HG03469 (cell line): ENCODE measurements around the gene PTCD1.
A peak's percentile ranks its signal among the peaks of the same experiment; 100 is the strongest.

Experiments
- ATAC-seq: cut with Tn5 transposase; IDR thresholded peaks from one replicate; pipeline ENCODE4 v1.9.1; 2021; ENCODE audit warnings: mild to moderate bottlenecking, moderate library complexity, moderate number of reproducible peaks; ENCODE audit not compliant: unreplicated experiment

PTCD1 gene

DNA sequence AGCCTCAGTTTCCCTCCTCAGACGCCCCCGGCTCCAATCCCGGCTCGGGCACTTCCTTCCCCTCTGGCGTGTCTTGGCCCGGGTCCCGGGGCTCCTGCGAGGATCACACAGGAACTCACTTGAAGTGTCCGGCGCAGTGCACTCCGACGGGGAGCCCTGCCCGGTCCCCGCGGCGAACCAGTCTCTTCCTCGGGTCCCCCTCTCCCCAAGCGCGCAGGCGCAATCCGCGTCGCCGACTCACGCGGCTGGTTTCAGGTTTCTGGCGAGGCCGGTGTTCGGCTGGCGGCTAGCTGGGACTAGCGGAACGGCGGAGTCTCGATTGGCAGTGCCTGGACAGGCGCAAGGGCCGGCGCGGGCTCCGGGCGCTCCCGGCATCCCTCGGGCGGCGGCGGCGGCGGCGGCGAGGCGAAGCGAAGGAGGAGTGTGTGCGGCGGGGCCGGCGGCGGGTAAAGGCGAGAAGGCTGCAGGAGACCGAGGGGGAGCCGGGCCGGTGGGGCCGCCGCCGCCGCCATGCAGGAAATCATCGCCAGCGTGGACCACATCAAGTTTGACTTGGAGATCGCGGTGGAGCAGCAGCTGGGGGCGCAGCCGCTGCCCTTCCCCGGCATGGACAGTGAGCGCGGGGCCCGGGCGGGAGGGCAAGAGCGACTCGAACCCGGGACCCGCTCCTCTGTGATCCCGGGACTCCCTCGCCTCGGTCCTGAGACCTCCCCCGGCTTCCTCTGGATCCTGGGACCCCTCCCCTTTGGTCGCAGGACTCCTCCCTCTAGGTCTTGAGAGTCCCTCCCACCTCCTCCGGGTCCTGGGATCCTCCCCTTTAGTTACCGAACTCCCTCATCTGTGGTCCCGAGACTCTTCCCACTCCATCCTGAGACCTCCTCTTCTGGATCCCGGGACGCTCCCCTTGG lies at the start of gene PTCD1, which contains the start of gene CPSF4:
PTCD1 (minus strand) TSS at position 226 of the 908 bp plus-strand sequence. CDS start 3,556 bp downstream, outside the sequence.
CPSF4 (plus strand) TSS at position 371 of the 908 bp plus-strand sequence; CDS start at position 511, 140 bp downstream.
- ATAC-seq: peak; percentile 87

GRCh38 chr7:99485094-99485493 lies 46.5 kb upstream of the PTCD1 start:
- no peak for ATAC-seq

- no peak for ATAC-seq
Measured at GRCh38 chr7:99478464-99479440, 40.2 kb upstream of the PTCD1 start.

DNA sequence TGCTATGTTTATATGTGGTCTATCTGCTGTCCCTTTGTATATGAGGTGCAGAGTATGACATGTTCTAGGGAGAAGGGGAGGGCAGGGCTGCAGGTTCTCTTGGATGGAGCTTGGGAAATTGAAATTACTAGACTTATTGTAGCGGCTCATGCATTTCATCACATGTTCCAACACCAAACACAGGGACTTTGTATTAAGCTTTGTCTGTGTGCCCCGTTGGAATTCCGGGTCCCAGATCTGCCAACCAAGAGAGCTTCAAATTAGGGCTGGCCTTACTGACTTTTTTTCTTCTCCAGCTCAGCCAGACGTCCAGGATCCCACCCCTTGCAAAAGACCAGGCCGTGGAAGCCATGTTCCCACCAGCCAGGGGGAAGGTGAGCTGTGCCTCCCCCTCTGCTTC lies 37.5 kb upstream of the PTCD1 start:
- ATAC-seq: no peak

DNA sequence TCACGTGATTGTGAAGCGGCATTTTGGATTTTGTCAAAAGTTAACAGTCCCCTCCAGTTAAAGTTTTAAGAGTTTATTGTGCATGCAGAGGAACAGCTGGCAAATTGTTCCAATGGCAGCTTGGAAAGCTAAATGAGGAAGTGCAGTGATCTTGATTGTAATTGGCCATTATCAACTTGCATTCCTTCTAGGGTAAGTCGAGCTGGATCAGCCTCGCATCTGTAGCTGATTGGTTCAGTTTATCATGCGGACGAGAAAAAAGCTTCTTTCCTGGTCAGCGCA lies 34.7 kb upstream of the PTCD1 start:
- no peak for ATAC-seq

DNA sequence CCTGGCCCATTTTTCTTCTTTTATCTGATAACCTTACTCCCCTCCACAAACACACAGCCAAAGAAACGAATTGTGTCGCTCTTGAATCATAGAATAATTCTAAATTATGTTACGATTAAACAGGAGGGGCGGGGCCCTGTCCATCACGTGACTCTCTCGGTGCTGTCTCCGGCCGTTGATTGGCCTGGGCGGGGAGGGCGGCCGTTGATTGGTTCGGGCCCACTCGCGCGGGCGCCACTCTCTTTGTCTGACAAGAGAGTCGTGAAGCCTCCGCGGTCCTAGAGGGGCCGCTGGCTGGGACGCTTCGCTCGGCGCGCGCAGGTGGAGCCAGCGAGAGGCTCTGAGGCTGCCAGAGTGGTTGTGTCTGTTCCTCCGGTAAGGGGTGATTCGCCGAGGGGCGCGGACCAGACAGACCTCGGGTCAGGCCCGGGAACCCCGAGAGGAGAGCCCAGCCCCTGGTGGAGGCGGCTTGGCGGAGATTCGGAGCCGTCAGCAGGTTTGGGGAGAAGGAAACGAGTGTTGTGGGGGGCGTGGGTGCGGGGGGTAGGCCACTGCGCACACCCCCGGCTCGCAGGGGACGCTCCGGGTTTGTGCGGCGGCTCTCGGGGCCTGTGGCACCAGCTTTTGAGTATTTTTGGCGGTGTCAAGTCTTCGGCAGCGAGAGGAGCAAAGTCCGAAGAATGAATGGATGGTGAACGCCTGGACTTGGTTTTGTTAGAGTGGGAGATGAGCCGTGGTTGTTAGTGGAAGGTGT lies 34.1 kb upstream of the PTCD1 start, which contains the start of gene ZNF789:
ZNF789 (plus strand) TSS at position 330 of the 754 bp plus-strand sequence. CDS start 3,567 bp downstream, outside the sequence.
- ATAC-seq: peak; percentile 63

DNA sequence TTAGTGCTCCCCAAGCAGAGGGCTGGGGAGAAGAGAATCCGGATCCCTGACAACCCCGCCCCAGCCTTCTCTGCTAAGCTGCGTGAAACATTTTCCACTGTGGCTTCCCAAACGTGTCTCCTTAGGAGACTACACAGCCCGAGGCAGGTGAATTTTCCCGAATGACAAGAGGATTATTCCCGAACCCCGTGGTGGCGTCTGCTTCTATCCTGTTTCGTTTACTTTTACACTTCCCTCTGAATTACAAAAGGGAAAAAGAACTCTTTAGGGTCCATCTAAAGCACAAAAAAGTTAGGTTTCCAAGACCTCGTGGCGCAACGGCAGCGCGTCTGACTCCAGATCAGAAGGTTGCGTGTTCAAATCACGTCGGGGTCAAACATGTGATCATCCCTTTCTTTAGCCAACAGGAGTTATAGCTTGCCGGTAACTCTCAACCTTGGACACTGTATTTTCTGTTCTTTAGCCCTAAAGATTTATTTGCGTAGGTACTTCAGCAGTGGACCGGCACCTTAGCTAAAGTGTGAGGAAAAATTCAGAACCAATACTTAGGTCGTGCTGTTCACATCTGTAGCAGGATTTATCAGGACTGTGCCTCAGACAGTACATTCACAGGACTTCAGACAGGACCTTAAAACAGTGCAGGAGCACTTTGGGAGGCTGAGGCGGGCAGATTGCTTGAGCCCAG lies 30.9 kb upstream of the PTCD1 start:
- no peak for ATAC-seq

GRCh38 chr7:99468336-99468918 lies 29.8 kb upstream of the PTCD1 start:
- no peak for ATAC-seq

DNA sequence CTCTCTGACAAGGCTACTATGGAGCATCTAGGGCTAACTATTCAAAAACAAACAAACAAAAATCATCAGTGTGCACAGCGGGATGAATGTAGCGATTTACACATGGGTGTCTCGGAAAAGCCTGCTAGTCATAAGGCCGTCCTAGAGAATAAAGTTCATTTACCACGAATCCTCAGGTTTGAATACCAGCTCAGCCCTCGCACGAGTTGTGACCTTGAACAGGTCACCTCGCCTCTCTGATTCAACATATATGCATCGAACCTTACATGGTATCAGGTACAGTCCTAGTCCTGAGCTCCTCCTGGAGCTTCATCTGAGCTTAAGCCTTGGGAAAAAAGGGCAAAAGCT lies 26.8 kb upstream of the PTCD1 start:
- no peak for ATAC-seq

- no peak for ATAC-seq
Measured at GRCh38 chr7:99461221-99461620, 22.6 kb upstream of the PTCD1 start.

- ATAC-seq: no peak
Measured at GRCh38 chr7:99460651-99461050, 22.1 kb upstream of the PTCD1 start.

DNA sequence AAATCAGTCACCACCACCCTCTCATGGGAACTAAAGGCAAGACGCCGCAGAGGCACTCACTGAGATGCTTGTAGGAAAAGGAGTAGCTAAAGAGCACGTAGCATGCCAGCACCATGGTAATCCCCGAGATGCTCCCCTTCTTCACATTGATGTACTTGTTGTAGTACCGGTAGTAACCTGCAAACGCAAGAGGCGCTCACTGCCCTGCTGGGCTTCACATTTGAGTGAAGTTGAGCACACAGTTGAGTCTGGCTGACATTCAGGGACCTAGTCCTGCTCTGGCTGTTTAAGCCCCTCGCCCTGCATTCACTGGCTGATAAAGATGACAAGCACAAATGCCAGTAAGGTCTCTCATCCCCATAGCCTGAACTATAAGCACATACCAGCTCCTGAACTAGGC lies 20.5 kb upstream of the PTCD1 start:
- ATAC-seq: no peak

- ATAC-seq: no peak
Measured at GRCh38 chr7:99457650-99458493, 19.3 kb upstream of the PTCD1 start.

DNA sequence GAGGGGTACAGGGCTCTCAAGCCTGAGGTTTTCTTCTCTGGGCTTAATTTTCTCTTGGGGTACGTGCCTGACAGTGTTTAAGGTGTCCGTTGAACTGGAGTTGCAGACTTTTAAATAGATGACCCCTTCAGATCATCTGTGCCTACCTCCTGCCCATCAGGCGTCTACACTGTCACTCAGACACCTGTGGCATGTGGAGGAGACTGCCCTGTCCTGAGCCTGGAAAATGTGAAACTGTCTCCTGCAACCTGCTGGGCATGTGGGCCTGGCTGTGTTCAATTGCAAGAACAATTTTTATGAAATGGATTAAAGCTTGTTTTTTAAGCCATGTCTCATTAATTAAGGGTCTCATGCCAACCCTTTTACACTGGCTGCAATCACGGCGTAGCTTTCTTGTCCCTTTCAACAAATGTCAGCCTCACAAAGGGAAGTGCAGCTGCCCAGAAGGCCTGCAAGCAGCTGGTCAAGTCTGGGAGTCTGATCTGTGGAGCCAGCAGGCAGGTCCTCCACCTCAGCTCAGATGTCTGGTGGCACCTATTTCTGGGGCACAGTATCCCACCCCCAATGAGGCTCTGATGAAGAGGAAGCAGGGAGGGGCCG lies 18.6 kb upstream of the PTCD1 start:
- no peak for ATAC-seq

- no peak for ATAC-seq
Measured at GRCh38 chr7:99456288-99456687, 17.7 kb upstream of the PTCD1 start.

DNA sequence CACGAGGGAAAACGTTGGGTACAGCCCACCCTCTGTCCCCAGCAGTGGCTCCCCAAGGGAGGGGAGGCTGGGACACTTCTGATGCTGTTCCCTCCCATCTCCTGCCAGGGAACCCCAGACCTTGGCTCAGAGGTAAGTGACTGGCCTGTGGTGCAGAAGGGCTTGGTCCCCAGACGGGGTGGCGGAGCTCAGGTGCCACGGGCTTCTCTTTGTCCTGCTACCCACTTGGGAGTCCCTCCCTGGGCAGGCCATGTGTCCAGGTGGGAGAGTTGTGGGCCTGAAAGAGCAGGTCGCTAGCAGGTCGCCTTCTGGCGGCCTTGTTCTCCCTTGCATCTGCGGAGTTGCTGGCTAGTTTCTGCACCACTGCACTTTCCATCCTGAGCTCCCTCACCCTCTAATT lies 17.3 kb upstream of the PTCD1 start:
- ATAC-seq: no peak

DNA sequence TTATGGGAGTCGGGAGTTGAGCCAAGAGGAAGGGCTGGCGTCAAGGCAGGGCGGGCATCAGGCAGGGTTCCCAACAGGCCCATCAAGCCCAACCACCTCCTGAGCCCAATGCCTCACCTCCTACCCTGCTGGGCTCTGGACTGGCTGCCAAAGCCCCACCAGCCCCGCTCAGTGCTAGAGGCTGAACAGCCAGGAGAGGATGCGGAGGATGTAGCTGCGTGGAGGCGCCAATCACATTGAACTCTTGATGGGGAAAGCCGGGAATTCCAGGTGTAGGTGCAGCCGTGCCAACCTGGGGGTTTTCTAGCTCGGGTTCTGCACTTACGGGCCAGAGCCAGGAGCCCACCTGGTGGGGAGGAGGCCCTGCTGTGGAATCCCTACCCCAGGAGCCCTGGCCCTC lies 14.5 kb upstream of the PTCD1 start:
- no peak for ATAC-seq

DNA sequence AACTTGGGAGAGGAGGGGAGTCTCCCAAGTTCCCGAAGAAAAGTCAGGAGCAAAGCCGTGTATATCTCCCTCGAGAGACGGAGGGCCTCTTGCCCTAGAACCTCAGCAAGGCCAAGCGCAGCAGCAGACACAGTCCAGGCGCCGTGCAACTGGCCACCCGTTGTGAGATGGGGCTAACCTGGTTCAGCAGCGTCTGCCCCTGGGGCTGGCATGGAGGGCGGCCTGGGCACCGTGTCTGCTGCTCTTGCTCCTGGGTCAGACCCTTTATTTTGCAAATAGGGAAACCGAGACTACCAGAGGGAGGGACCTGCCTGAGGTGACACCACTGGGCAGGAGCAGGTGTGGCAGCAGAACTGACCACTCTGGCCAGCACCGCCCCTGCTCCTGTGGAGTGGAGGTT lies 13.9 kb upstream of the PTCD1 start:
- no peak for ATAC-seq

DNA sequence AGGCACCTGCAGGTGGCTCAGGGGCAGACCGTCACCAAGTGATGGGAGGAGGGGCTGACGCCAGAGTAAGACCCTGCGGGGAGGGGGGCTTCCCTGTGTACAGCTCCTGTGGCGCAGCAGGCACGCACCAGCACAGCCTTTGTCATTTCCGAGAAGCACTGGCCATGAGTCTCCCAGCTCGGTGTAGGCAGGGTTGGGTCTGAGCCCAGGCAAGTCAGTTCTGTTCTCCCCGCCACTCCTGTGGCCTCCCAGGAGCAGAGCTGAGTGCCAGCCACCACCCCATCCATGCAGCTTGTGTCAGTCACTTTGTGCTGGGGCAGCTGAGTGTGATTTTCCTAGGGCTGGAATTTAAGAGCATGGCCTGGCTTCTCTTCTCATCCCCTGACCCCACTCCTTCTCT lies 13.3 kb upstream of the PTCD1 start:
- ATAC-seq: no peak
